Epithelial cell of proximal tubule (primary cell): Measurements from ENCODE around the gene LIMS2. TPM values are rescaled to one million over a fixed set of nuclear protein-coding genes. Genes with fewer than 3 reads are reported as not detected.

Experiments
- DNase-seq: peaks from one replicate; pipeline ENCODE4 v3.0.0-alpha.2; 2011; ENCODE audit warnings: low read depth
- H3K4me3 ChIP-seq: 2 replicates; pipeline ENCODE4 v1.5.1; 2011; ENCODE audit warnings: low read depth, mild to moderate bottlenecking, low read length
- total RNA-seq: library from RNA; depleted of rRNA; stranded (reverse); fragments of >200 nt; gene quantifications from 2 replicates; pipeline ENCODE4 v1.2.3, GENCODE V29; 2015
- TF ChIP-seq, protein P1 (sequence below): conservative IDR thresholded peaks from 2 replicates; pipeline ENCODE4 v1.5.1; 2012; ENCODE audit warnings: low read depth, mild to moderate bottlenecking, low read length

The LIMS2 gene
- total RNA-seq, 1 donor from 2014 or later = 1.2 TPM

DNA sequence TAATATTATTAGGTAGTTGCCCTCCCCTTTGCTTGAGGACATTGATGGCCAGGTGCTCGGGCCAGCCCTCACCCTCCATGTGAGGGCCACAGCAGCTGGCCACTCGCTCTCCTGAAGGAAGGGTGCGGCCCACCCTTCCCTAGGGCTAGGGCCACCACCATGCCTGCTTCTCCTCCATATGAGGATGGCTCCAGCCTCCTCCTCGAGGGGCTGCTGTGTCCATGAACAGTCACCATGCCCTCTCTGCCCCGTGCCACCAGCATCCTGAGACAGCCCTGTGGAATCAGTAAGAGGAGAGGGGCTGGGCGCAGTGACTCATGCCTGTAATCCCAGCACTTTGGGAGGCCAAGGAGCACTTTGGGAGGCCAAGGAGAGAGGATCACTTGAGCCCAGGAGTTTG, 27.0 kb downstream of the LIMS2 start:
- TF ChIP-seq, protein P1, sequence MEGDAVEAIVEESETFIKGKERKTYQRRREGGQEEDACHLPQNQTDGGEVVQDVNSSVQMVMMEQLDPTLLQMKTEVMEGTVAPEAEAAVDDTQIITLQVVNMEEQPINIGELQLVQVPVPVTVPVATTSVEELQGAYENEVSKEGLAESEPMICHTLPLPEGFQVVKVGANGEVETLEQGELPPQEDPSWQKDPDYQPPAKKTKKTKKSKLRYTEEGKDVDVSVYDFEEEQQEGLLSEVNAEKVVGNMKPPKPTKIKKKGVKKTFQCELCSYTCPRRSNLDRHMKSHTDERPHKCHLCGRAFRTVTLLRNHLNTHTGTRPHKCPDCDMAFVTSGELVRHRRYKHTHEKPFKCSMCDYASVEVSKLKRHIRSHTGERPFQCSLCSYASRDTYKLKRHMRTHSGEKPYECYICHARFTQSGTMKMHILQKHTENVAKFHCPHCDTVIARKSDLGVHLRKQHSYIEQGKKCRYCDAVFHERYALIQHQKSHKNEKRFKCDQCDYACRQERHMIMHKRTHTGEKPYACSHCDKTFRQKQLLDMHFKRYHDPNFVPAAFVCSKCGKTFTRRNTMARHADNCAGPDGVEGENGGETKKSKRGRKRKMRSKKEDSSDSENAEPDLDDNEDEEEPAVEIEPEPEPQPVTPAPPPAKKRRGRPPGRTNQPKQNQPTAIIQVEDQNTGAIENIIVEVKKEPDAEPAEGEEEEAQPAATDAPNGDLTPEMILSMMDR = no peak
- DNase-seq = no peak
- no peak overlapping the region for H3K4me3 ChIP-seq

DNA sequence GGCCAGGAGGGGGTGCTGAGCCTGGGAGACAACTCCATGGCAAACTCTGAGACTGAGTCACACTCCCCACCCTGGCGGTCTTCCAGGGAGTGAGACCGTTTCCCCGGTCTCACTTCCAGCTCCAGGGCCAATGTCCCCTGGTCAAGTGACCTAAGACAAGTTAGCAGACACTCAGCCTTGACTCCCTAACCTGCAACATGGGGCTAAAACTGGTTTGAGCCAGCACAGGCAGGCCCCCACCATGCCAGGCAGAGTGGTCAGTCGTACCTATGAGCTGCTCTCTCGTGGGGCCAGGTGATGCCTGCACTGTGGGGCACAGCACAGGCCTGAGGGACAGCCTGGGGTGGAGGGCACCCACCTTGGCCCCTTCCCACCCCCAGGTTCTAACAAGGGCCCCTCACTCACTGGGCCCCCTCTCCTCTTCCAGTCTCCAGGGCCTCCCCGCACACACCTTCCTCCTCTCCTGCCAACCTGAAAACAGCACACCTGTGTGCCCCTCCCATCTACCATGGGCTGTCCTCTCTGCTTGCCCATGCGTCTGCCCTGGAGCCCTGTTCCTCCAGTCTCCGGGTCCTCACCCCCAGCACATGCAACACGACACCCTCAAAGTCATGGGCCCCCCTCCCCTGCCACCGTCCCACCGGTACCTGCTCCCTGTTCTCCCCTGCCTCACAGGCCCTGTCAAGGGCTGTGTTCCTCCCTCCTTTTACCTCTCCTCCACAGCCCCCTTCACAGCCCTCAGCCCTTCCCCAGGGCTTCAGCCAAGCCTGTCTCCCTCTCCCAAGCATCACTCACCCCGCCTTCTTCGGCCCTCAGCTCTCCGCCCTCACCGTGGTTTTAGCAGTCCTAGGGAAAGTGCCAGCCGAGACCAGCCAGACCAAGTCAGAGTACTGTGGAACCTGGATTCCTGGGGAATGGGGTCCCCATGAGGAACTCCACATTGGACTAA, 27.8 kb downstream of the LIMS2 start:
- no peak for DNase-seq
- H3K4me3 ChIP-seq = no peak overlapping the region
- TF ChIP-seq, protein P1 = no peak

DNA sequence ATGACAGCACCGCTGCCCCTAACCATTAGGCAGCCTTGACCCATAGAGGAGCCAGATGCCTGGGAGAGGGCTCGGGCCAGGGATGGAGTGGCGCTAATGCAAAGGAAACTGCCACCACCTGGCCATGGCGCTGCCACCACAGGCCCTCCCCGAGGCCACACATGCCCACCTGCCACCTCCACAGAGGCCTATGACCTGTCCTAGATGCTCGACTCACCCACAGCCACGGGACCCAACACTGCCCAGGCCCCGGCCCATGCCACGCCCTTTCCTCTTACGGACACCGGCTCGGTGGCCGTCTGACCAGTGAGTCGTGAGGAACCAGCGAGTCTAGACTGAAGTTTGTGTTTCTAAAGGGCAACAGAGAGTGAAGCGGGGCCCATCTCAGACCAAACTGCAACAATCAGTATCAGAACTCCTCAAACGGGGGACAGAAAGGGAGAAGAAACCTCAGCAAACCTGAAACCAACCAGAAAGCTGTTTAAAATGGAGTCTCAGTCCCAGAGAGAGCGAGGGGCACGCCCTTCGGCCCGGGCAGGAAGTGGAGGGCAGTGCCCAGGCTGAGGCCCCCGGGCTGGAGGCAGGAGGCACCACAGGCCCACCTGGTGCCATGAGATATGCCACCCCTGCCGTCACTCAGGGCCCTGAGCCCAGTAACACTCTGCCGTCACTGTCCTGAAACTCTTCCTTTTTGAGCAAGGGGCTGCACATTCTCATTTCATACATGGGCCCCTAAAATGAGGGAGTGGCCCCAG, 28.7 kb downstream of the LIMS2 start:
- TF ChIP-seq, protein P1 = no peak
- DNase-seq = no peak
- no peak overlapping the region for H3K4me3 ChIP-seq

DNA sequence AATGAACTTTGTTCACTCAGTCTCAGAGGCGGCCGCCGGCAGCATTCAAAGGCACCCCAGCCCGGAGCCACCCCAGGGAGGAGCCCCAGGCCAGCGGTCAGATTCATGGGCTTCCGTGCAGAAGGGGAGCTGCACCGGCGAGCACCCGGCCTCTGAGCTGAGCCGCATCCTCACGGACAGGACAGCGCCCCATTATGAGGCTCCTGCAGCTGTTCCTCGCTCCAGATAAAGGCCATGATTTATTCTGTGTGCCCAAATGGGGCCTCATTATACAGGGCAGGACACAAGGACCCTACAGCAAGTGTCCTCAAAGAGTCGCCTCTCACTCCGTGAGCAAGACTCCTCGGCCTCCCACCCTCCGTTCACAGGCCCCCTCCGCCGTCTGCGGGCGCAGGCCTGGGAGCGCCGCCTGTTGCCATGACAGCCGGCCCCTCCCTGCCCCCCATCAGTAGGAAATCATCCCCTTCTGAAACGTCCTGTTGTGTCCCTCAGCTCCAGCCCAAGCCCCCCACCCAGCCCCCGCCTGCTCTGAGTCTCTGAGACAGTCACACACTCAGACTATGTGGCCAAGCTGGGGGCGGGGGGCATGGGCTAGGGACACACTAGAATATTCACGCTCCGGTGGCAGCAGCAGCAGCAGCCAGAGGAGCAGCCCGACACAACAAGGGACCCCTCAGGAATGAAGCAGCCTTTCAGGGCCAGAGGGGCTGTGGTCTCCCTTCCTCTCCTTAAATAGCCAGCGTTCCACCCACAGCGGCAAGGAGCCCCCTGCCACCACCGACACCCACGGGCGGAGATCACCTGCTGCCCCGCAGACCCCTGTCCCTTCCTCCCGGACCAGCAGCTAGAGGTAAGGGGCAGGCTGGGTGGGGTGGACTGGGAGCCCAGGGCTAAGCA, 29.7 kb downstream of the LIMS2 start, which contains the start of gene GPR17:
TSS of gene GPR17 (plus strand) at position 759 of the 897 bp plus-strand sequence. CDS start 4,583 bp downstream, outside the sequence.
- TF ChIP-seq, protein P1 = no peak
- DNase-seq = no peak
- no peak within 1 kb of the TSS for H3K4me3 ChIP-seq

DNA sequence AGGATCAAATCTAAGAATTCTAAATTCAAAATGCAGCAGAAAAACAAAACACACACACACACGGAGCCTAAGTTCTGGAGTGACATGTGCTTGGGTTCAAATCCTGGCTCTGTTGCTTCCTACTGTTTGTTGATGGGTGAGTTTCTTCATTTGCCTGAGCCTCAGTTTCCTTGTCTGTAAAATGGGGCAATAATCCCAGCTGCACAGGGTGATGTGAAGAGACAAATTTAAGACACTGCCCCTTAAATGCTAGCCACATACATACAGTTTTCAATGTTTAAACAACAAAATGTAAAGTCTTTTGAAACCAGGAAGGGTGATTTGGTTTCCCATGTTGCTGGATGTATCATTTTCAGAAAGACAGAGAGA, 30.3 kb downstream of the LIMS2 start:
- no peak for DNase-seq
- TF ChIP-seq, protein P1 = no peak
- H3K4me3 ChIP-seq = no peak overlapping the region

DNA sequence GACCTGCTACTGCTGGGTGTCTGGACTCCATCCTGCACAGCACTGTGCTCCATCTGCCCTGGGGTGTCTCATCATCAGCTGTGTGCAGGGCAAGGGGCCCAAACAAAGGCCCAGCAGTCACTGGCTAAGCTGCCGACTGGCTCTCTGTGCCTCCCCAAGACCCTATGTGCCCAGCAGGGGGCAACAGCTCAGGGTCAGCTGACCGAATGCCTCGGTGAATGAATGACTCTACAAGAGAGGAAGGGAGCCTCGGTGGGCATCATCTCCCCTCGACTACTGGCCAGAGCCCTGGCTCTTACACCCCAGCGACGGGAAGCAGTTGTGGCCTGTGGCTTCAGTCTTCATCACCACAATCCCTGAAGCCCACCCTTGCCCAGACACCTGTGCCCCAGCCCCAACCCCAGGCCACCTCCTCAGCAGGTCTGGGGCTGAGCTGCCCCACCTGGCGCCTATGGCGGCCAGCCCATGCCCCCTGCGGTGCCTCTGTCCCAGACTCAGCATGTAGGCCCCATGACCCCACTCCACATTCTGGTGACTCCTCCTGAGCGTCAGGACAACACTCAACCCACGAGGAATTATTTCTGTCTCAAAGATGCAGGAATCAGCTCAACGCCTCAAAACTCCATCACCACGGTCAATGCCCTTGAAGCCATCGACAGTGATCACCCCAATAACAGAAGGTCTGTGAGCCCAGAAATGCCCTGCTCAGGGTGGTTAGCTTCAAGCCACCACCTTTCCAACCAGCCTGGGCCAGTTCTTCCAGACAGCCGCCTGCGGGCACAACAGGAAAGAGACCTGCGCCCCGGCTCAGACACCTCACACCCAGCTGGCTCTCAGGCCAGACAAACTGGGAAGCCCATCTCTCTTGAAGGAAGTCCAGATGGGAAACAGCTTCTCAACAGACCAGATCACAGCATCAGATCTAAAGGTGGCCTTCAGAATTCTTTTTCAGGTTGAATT, 31.0 kb downstream of the LIMS2 start:
- TF ChIP-seq, protein P1 = no peak
- DNase-seq = no peak
- H3K4me3 ChIP-seq = no peak overlapping the region
